ENCODE measurements around the gene CSH2.
"Not testable (repeated sequence)": the region's sequence is repeated elsewhere in the genome, so short reads cannot be mapped to it uniquely, and the experiment has no call there.

DNA sequence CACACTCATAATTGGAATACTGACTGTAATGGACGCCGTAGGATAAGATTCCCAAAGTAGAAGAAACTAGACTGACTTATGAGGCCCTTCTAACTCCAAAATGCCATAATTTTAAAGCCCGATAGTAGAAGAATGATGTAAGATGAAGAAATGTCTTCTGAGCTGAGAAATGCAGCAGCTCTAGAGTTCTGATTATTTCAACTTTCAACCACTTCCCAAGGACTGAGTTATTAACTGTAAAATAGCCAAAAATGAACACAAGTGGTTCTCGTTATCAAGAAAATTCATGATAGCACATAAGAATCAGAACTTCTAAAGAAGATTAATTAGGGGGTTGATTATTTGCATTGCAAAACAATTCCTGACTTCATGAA, 3.2 kb downstream of the CSH2 start:
- TF ChIP-seq, protein P1, sequence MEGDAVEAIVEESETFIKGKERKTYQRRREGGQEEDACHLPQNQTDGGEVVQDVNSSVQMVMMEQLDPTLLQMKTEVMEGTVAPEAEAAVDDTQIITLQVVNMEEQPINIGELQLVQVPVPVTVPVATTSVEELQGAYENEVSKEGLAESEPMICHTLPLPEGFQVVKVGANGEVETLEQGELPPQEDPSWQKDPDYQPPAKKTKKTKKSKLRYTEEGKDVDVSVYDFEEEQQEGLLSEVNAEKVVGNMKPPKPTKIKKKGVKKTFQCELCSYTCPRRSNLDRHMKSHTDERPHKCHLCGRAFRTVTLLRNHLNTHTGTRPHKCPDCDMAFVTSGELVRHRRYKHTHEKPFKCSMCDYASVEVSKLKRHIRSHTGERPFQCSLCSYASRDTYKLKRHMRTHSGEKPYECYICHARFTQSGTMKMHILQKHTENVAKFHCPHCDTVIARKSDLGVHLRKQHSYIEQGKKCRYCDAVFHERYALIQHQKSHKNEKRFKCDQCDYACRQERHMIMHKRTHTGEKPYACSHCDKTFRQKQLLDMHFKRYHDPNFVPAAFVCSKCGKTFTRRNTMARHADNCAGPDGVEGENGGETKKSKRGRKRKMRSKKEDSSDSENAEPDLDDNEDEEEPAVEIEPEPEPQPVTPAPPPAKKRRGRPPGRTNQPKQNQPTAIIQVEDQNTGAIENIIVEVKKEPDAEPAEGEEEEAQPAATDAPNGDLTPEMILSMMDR (IDR thresholded peaks at IDR 0.05; ENCODE audit: insufficient read depth, low read length) = not testable (repeated sequence)
- not testable (repeated sequence) for TF ChIP-seq GABPA (IDR thresholded peaks at IDR 0.05; ENCODE audit: low read depth)

Data from HL-60 (cell line).